ENCODE measurements around the gene ADGRE2.
"Not testable (repeated sequence)": the region's sequence is repeated elsewhere in the genome, so short reads cannot be mapped to it uniquely, and the experiment has no call there.

ADGRE2 gene

GRCh38 chr19:14775869-14776586, 2.3 kb downstream of the ADGRE2 start:
- Histone ChIP-seq H3K4me3 (ENCODE audit: low read length) (peak overlapping the region; percentile 56), H3K9ac (ENCODE audit: low read length) (no peak overlapping the region), H3K36me3 (ENCODE audit: control insufficient read depth, insufficient read depth, low read length, severe bottlenecking) (no peaks in the 10 kb centered on the region), H3K27me3 (replicated peaks; ENCODE audit: control insufficient read depth, insufficient read depth, low read length) (peaks cover 4% of the 10 kb centered on the region), H3K4me1 (ENCODE audit: control insufficient read depth, insufficient read depth, low read length) (no peaks in the 10 kb centered on the region), H3K9me3 (ENCODE audit: control insufficient read depth, low read length) (no peaks in the 10 kb centered on the region)
- DNase-seq (ENCODE audit: low read depth), result no peak

GRCh38 chr19:14775326-14775725, 3.0 kb downstream of the ADGRE2 start:
- not testable (repeated sequence) for H3K4me1 ChIP-seq (ENCODE audit: control insufficient read depth, insufficient read depth, low read length); H3K9ac ChIP-seq (ENCODE audit: low read length); H3K9me3 ChIP-seq (ENCODE audit: control insufficient read depth, low read length)

GRCh38 chr19:14774373-14774772, 4.0 kb downstream of the ADGRE2 start:
- Histone ChIP-seq H3K9ac (ENCODE audit: low read length) (no peak overlapping the region), H3K27me3 (replicated peaks; ENCODE audit: control insufficient read depth, insufficient read depth, low read length) (peaks cover 4% of the 10 kb centered on the region), H3K4me3 (ENCODE audit: low read length) (no peak overlapping the region), H3K9me3 (ENCODE audit: control insufficient read depth, low read length) (no peaks in the 10 kb centered on the region), H3K4me1 (ENCODE audit: control insufficient read depth, insufficient read depth, low read length) (no peaks in the 10 kb centered on the region), H3K36me3 (ENCODE audit: control insufficient read depth, insufficient read depth, low read length, severe bottlenecking) (no peaks in the 10 kb centered on the region)
- DNase-seq (ENCODE audit: low read depth), result no peak

More at GRCh38 chr19:14775326-14775725, 3.0 kb downstream of the ADGRE2 start:
- not testable (repeated sequence) for H3K36me3 ChIP-seq (ENCODE audit: control insufficient read depth, insufficient read depth, low read length, severe bottlenecking); H3K27me3 ChIP-seq (replicated peaks; ENCODE audit: control insufficient read depth, insufficient read depth, low read length); H3K4me3 ChIP-seq (ENCODE audit: low read length); DNase-seq (ENCODE audit: low read depth)

- not testable (repeated sequence) for H3K4me1 ChIP-seq (ENCODE audit: control insufficient read depth, insufficient read depth, low read length); H3K9ac ChIP-seq (ENCODE audit: low read length); H3K4me3 ChIP-seq (ENCODE audit: low read length); H3K36me3 ChIP-seq (ENCODE audit: control insufficient read depth, insufficient read depth, low read length, severe bottlenecking); DNase-seq (ENCODE audit: low read depth); H3K27me3 ChIP-seq (replicated peaks; ENCODE audit: control insufficient read depth, insufficient read depth, low read length); H3K9me3 ChIP-seq (ENCODE audit: control insufficient read depth, low read length)
Measured at GRCh38 chr19:14773722-14774121, 4.6 kb downstream of the ADGRE2 start.

- Histone ChIP-seq H3K4me1 (ENCODE audit: control insufficient read depth, insufficient read depth, low read length) (no peaks in the 10 kb centered on the region), H3K9ac (ENCODE audit: low read length) (no peak overlapping the region), H3K4me3 (ENCODE audit: low read length) (no peak overlapping the region), H3K36me3 (ENCODE audit: control insufficient read depth, insufficient read depth, low read length, severe bottlenecking) (no peaks in the 10 kb centered on the region), H3K27me3 (replicated peaks; ENCODE audit: control insufficient read depth, insufficient read depth, low read length) (peaks cover 4% of the 10 kb centered on the region), H3K9me3 (ENCODE audit: control insufficient read depth, low read length) (no peaks in the 10 kb centered on the region)
- no peak for DNase-seq (ENCODE audit: low read depth)
Measured at GRCh38 chr19:14772995-14773394, 5.4 kb downstream of the ADGRE2 start.

- peaks cover 4% of the 10 kb centered on the region for H3K27me3 ChIP-seq (replicated peaks; ENCODE audit: control insufficient read depth, insufficient read depth, low read length)
- H3K4me3 ChIP-seq (ENCODE audit: low read length), result no peak overlapping the region
- DNase-seq (ENCODE audit: low read depth), result no peak
- no peak overlapping the region for H3K9ac ChIP-seq (ENCODE audit: low read length)
- H3K4me1 ChIP-seq (ENCODE audit: control insufficient read depth, insufficient read depth, low read length), result no peaks in the 10 kb centered on the region
- no peaks in the 10 kb centered on the region for H3K36me3 ChIP-seq (ENCODE audit: control insufficient read depth, insufficient read depth, low read length, severe bottlenecking)
- H3K9me3 ChIP-seq (ENCODE audit: control insufficient read depth, low read length), result no peaks in the 10 kb centered on the region
Measured at GRCh38 chr19:14772467-14772866, 5.9 kb downstream of the ADGRE2 start.

- peaks cover 3% of the 10 kb centered on the region for H3K27me3 ChIP-seq (replicated peaks; ENCODE audit: control insufficient read depth, insufficient read depth, low read length)
- H3K9me3 ChIP-seq (ENCODE audit: control insufficient read depth, low read length), result no peaks in the 10 kb centered on the region
- no peaks in the 10 kb centered on the region for H3K4me1 ChIP-seq (ENCODE audit: control insufficient read depth, insufficient read depth, low read length)
- no peak for DNase-seq (ENCODE audit: low read depth)
- no peak overlapping the region for H3K4me3 ChIP-seq (ENCODE audit: low read length)
- H3K36me3 ChIP-seq (ENCODE audit: control insufficient read depth, insufficient read depth, low read length, severe bottlenecking), result no peaks in the 10 kb centered on the region
- no peak overlapping the region for H3K9ac ChIP-seq (ENCODE audit: low read length)
Measured at GRCh38 chr19:14770944-14771839, 7.2 kb downstream of the ADGRE2 start.

- Histone ChIP-seq H3K36me3 (ENCODE audit: control insufficient read depth, insufficient read depth, low read length, severe bottlenecking) (no peaks in the 10 kb centered on the region), H3K9me3 (ENCODE audit: control insufficient read depth, low read length) (no peaks in the 10 kb centered on the region), H3K27me3 (replicated peaks; ENCODE audit: control insufficient read depth, insufficient read depth, low read length) (no peaks in the 10 kb centered on the region), H3K4me3 (ENCODE audit: low read length) (no peak overlapping the region), H3K9ac (ENCODE audit: low read length) (no peak overlapping the region), H3K4me1 (ENCODE audit: control insufficient read depth, insufficient read depth, low read length) (no peaks in the 10 kb centered on the region)
- no peak for DNase-seq (ENCODE audit: low read depth)
Measured at GRCh38 chr19:14770136-14770535, 8.2 kb downstream of the ADGRE2 start.

- no peaks in the 10 kb centered on the region for H3K9me3 ChIP-seq (ENCODE audit: control insufficient read depth, low read length)
- no peak for DNase-seq (ENCODE audit: low read depth)
- no peaks in the 10 kb centered on the region for H3K27me3 ChIP-seq (replicated peaks; ENCODE audit: control insufficient read depth, insufficient read depth, low read length)
Measured at GRCh38 chr19:14769201-14769600, 9.2 kb downstream of the ADGRE2 start.

GRCh38 chr19:14768001-14768400, 10.4 kb downstream of the ADGRE2 start:
- H3K9me3 ChIP-seq (ENCODE audit: control insufficient read depth, low read length), result no peaks in the 10 kb centered on the region
- no peaks in the 10 kb centered on the region for H3K36me3 ChIP-seq (ENCODE audit: control insufficient read depth, insufficient read depth, low read length, severe bottlenecking)
- no peak overlapping the region for H3K9ac ChIP-seq (ENCODE audit: low read length)
- no peak for DNase-seq (ENCODE audit: low read depth)
- H3K27me3 ChIP-seq (replicated peaks; ENCODE audit: control insufficient read depth, insufficient read depth, low read length), result no peaks in the 10 kb centered on the region
- no peak overlapping the region for H3K4me3 ChIP-seq (ENCODE audit: low read length)
- no peaks in the 10 kb centered on the region for H3K4me1 ChIP-seq (ENCODE audit: control insufficient read depth, insufficient read depth, low read length)

More at GRCh38 chr19:14769201-14769600, 9.2 kb downstream of the ADGRE2 start:
- Histone ChIP-seq H3K9ac (ENCODE audit: low read length) (no peak overlapping the region), H3K4me1 (ENCODE audit: control insufficient read depth, insufficient read depth, low read length) (no peaks in the 10 kb centered on the region), H3K36me3 (ENCODE audit: control insufficient read depth, insufficient read depth, low read length, severe bottlenecking) (no peaks in the 10 kb centered on the region), H3K4me3 (ENCODE audit: low read length) (no peak overlapping the region)

GRCh38 chr19:14767466-14767971, 10.8 kb downstream of the ADGRE2 start:
- H3K9ac ChIP-seq (ENCODE audit: low read length), result no peak overlapping the region
- H3K4me3 ChIP-seq (ENCODE audit: low read length), result no peak overlapping the region
- H3K4me1 ChIP-seq (ENCODE audit: control insufficient read depth, insufficient read depth, low read length), result no peaks in the 10 kb centered on the region
- DNase-seq (ENCODE audit: low read depth), result no peak
- H3K27me3 ChIP-seq (replicated peaks; ENCODE audit: control insufficient read depth, insufficient read depth, low read length), result no peaks in the 10 kb centered on the region
- H3K9me3 ChIP-seq (ENCODE audit: control insufficient read depth, low read length), result no peaks in the 10 kb centered on the region
- no peaks in the 10 kb centered on the region for H3K36me3 ChIP-seq (ENCODE audit: control insufficient read depth, insufficient read depth, low read length, severe bottlenecking)

Data from adipocyte (in vitro differentiated cells).